Stimulated activated CD4-positive, alpha-beta T cell treated with anti-CD3 and anti-CD28 coated beads, Interleukin-1b, Interleukin-23, amount 100 ng/mL, for 1 hour (primary cell): Measurements from ENCODE around the gene BCAS3.

Experiments used
- DNase-seq, 2 donors: peaks; one replicate each; pipeline ENCODE4 v3.0.0-alpha.2; 2020; ENCODE audit warnings: low read depth in 2 of 2

The BCAS3 gene

GRCh38 chr17:61064087-61064951 is 386.7 kb downstream of the BCAS3 start:
- DNase-seq = no peak

- DNase-seq = no peak
Measured at GRCh38 chr17:61065263-61065773, 387.7 kb downstream of the BCAS3 start.

GRCh38 chr17:61066062-61066461 is 388.4 kb downstream of the BCAS3 start:
- DNase-seq = no peak

GRCh38 chr17:61070649-61071048 is 393.0 kb downstream of the BCAS3 start:
- DNase-seq = no peak

GRCh38 chr17:61072648-61073047 is 395.0 kb downstream of the BCAS3 start:
- no peak for DNase-seq

- DNase-seq = no peak
Measured at GRCh38 chr17:61073131-61073530, 395.5 kb downstream of the BCAS3 start.

GRCh38 chr17:61073799-61074513 is 396.3 kb downstream of the BCAS3 start:
- DNase-seq = no peak

- DNase-seq = no peak
Measured at GRCh38 chr17:61075988-61076387, 398.3 kb downstream of the BCAS3 start.

- no peak for DNase-seq
Measured at GRCh38 chr17:61076621-61077031, 399.0 kb downstream of the BCAS3 start.

- no peak for DNase-seq
Measured at GRCh38 chr17:61081959-61082358, 404.3 kb downstream of the BCAS3 start.

- no peak for DNase-seq
Measured at GRCh38 chr17:61084260-61084659, 406.6 kb downstream of the BCAS3 start.

- no peak for DNase-seq
Measured at GRCh38 chr17:61087024-61087423, 409.4 kb downstream of the BCAS3 start.

GRCh38 chr17:61088556-61088955 is 410.9 kb downstream of the BCAS3 start:
- no peak for DNase-seq

- DNase-seq = no peak
Measured at GRCh38 chr17:61091096-61091495, 413.4 kb downstream of the BCAS3 start.

GRCh38 chr17:61097781-61098180 is 420.1 kb downstream of the BCAS3 start:
- no peak for DNase-seq

- no peak for DNase-seq
Measured at GRCh38 chr17:61106354-61106753, 428.7 kb downstream of the BCAS3 start.

GRCh38 chr17:61116577-61116976 is 438.9 kb downstream of the BCAS3 start:
- no peak for DNase-seq

- no peak for DNase-seq
Measured at GRCh38 chr17:61117983-61118382, 440.3 kb downstream of the BCAS3 start.

- DNase-seq = no peak
Measured at GRCh38 chr17:61118871-61119270, 441.2 kb downstream of the BCAS3 start.

GRCh38 chr17:61122326-61122913 is 444.8 kb downstream of the BCAS3 start:
- no peak for DNase-seq

GRCh38 chr17:61124562-61124961 is 446.9 kb downstream of the BCAS3 start:
- no peak for DNase-seq

- no peak for DNase-seq
Measured at GRCh38 chr17:61126473-61127249, 449.0 kb downstream of the BCAS3 start.
